Neuronal stem cell (in vitro differentiated cells): ENCODE results near the gene NTSR1.

ENCODE experiments used
- DNase-seq: peaks from one replicate; pipeline ENCODE4 v3.0.0-alpha.2; 2013; ENCODE audit warnings: low spot score
- H2AFZ ChIP-seq: one replicate; pipeline ENCODE4 v1.6.1; 2013; ENCODE audit warnings: mild to moderate bottlenecking, low read length, inconsistent platforms
- H2AK5ac ChIP-seq: 2 replicates; pipeline ENCODE4 v1.6.1; 2013; ENCODE audit warnings: low read depth, mild to moderate bottlenecking, inconsistent platforms, low read length, moderate library complexity, mixed read lengths
- H2BK120ac ChIP-seq: 2 replicates; pipeline ENCODE4 v1.6.1; 2013; ENCODE audit warnings: low read depth, mild to moderate bottlenecking, inconsistent platforms, low read length, moderate library complexity, mixed read lengths
- H2BK12ac ChIP-seq: one replicate; pipeline ENCODE4 v1.6.1; 2013; ENCODE audit warnings: low read length, inconsistent platforms
- H2BK15ac ChIP-seq: 2 replicates; pipeline ENCODE4 v1.6.1; 2013; ENCODE audit warnings: mild to moderate bottlenecking, low read length, inconsistent platforms, mixed read lengths
- H2BK5ac ChIP-seq: one replicate; pipeline ENCODE4 v1.6.1; 2013; ENCODE audit warnings: inconsistent platforms, mild to moderate bottlenecking, low read length, moderate library complexity
- H3K14ac ChIP-seq: one replicate; pipeline ENCODE4 v1.6.1; 2013; ENCODE audit warnings: low read length, inconsistent platforms
- H3K18ac ChIP-seq: 2 replicates; pipeline ENCODE4 v1.6.1; 2013; ENCODE audit warnings: low read length, inconsistent platforms
- H3K23ac ChIP-seq: 2 replicates; pipeline ENCODE4 v1.6.1; 2013; ENCODE audit warnings: low read depth, mild to moderate bottlenecking, mixed read lengths, low read length, inconsistent platforms; ENCODE audit not compliant: poor library complexity
- H3K27ac ChIP-seq: replicated peaks from 3 replicates; pipeline ENCODE4 v1.5.1; 2013; ENCODE audit warnings: low read length, inconsistent platforms
- H3K27me3 ChIP-seq, 3 experiments: 2 replicates each; pipeline ENCODE4 v1.6.1; 2013; ENCODE audit warnings: low read length in 3 of 3, mild to moderate bottlenecking in 2 of 3, inconsistent platforms in 1 of 3, low read depth in 1 of 3, mixed read lengths in 1 of 3, moderate library complexity in 1 of 3; ENCODE audit not compliant: control insufficient read depth in 3 of 3, insufficient read depth in 3 of 3
- H3K36me3 ChIP-seq, 2 donors: replicated peaks in 1 of 2; 2 replicates each; pipeline ENCODE4 v1.6.1; 2013; ENCODE audit warnings: low read length in 2 of 2; ENCODE audit not compliant: control insufficient read depth in 2 of 2, insufficient read depth in 2 of 2
- H3K4ac ChIP-seq: 2 replicates; pipeline ENCODE4 v1.6.1; 2013; ENCODE audit warnings: inconsistent platforms, mild to moderate bottlenecking, low read length, moderate library complexity
- H3K4me1 ChIP-seq, 2 donors: 1 replicate in 1 of 2; 2 replicates in 1 of 2; pipeline ENCODE4 v1.6.1; 2013; ENCODE audit warnings: low read length in 2 of 2, low read depth in 1 of 2; ENCODE audit not compliant: control insufficient read depth in 2 of 2, insufficient read depth in 1 of 2
- H3K4me2 ChIP-seq: one replicate; pipeline ENCODE4 v1.6.1; 2013; ENCODE audit warnings: mild to moderate bottlenecking, low read length, inconsistent platforms; ENCODE audit not compliant: insufficient read depth, poor library complexity, severe bottlenecking
- H3K4me3 ChIP-seq, 2 donors: 2 replicates each; pipeline ENCODE4 v1.5.1; 2013; ENCODE audit warnings: low read length in 2 of 2, mild to moderate bottlenecking in 2 of 2, inconsistent platforms in 1 of 2, moderate library complexity in 1 of 2
- H3K79me1 ChIP-seq: one replicate; pipeline ENCODE4 v1.6.1; 2013; ENCODE audit warnings: low read depth, mild to moderate bottlenecking, inconsistent platforms, low read length, moderate library complexity
- H3K9ac ChIP-seq: one replicate; pipeline ENCODE4 v1.6.1; 2013; ENCODE audit warnings: mild to moderate bottlenecking, low read depth, low read length, inconsistent platforms; ENCODE audit not compliant: poor library complexity
- H3K9me3 ChIP-seq, 2 donors: replicated peaks in 1 of 2; 2 replicates each; pipeline versions ENCODE3 to v1.6.1; 2013; ENCODE audit warnings: low read length in 2 of 2, mild to moderate bottlenecking in 2 of 2, inconsistent platforms in 1 of 2, low read depth in 1 of 2, mixed read lengths in 1 of 2, moderate library complexity in 1 of 2; ENCODE audit not compliant: control insufficient read depth in 2 of 2, insufficient read depth in 1 of 2
- H4K8ac ChIP-seq: one replicate; pipeline ENCODE4 v1.6.1; 2013; ENCODE audit warnings: low read depth, mild to moderate bottlenecking, inconsistent platforms, low read length, moderate library complexity
- H4K91ac ChIP-seq: one replicate; pipeline ENCODE4 v1.6.1; 2013; ENCODE audit warnings: low read length, low read depth, mild to moderate bottlenecking, inconsistent platforms; ENCODE audit not compliant: poor library complexity
- WGBS, 2 donors: extraction: QIAGEN DNeasy Blood & Tissue Kit; methylation state at CpG; one replicate each; pipeline ENCODE4 v1.1.7; 2013; ENCODE audit warnings: missing lambda C conversion rate in 2 of 2, mixed read lengths in 1 of 2; ENCODE audit not compliant: insufficient read length in 2 of 2, insufficient replicate concordance in 1 of 2; ENCODE audit errors: extremely low coverage in 2 of 2; 5-methylcytosine and 5-hydroxymethylcytosine counted together

The NTSR1 gene

DNA sequence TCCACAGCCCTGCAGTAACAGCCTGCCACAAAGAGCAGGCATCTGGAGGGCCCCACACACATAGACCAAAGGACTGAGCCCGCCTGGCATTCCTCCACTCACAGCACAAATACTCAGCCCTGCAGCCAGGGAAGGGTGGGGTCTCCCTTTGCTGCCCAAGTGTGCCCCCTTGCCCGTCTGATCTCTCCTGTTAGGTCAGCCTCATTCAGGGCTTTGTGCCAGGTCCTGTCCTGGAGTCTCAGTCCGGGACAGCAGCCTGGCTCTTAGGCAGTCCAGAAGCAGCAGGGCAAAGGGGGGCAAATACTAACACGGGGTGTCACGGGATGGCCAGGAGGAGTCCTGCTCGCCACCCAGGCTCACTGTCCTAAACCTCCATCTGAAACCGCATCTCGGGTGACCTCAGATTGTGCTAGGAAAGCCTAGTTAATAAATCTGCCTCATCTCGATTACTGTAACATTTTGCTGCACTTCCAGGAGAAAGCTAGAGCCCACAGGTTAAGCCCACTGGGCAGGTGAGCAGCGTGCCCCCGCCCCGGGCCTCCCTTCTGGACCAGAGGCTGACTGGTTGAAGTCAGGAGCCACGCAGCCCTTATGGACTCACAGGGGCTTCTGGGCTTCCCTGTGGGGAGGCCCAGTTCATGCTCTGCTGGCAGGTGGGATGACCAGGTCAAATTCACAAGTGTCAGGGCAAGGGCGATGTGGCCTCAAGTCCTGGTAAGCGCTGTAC is 92.8 kb downstream of the NTSR1 start:
- no peak overlapping the region for H3K4ac ChIP-seq
- WGBS, 2 donors = no CpG with 5 or more reads among the region's 15 CpGs
- no peak overlapping the region for H3K9ac ChIP-seq
- H3K27me3 ChIP-seq = no peaks in the 10 kb centered on the region
- H3K36me3 ChIP-seq = peaks cover 23 to 45% of the 10 kb centered on the region in 2 donors
- no peaks in the 10 kb centered on the region for H3K9me3 ChIP-seq
- no peak overlapping the region for H4K8ac ChIP-seq
- DNase-seq = no peak
- no peak overlapping the region for H2BK5ac ChIP-seq
- no peak overlapping the region for H3K18ac ChIP-seq
- no peak overlapping the region for H3K23ac ChIP-seq
- H3K27ac ChIP-seq = no peak overlapping the region
- no peak overlapping the region for H3K4me2 ChIP-seq
- H2AFZ ChIP-seq = no peak overlapping the region
- peaks cover 16% of the 10 kb centered on the region in 2 donors for H3K4me1 ChIP-seq
- H2BK120ac ChIP-seq = no peak overlapping the region
- no peak overlapping the region for H2BK15ac ChIP-seq
- H2BK12ac ChIP-seq = no peak overlapping the region
- H3K4me3 ChIP-seq = no peak overlapping the region
- no peak overlapping the region for H3K14ac ChIP-seq
- H2AK5ac ChIP-seq = no peak overlapping the region
- H3K79me1 ChIP-seq = peaks cover 4% of the 10 kb centered on the region
- no peak overlapping the region for H4K91ac ChIP-seq

DNA sequence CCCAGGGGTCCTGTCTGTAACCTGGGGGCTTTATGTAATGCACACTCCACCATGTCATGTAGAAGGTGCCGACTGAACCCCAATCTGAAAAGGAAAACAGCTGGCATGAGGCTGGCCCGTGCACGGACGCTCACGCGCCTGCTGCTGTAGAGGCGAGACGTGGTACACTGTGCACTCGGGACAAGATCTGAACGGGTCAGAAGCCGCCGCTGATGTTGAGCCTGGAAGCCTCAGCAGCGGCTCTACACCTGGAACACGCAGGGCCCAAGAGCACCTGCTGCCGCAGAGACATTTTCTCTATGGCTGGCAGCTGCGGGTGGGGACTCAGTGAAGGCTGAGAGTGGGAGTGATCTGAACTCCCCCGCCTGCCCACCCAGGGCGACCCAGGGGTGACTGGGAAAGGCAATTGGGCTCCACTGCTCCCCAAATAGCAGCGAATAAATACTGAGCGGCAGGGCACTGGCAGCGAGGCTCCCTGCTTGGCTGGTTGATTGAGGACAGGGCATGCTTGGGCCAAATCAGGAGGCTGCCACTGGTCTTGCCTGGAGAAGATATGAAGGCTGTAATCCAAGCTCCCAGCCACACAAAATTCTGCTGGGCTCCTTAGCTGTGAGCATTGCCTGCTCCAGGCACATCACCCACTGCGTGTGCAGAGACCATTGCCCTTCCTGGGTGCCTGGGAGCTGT is 93.5 kb downstream of the NTSR1 start:
- Histone ChIP-seq H3K4me2 (no peak overlapping the region), H3K27me3 (no peaks in the 10 kb centered on the region), H2AFZ (no peak overlapping the region), H3K9ac (peak overlapping the region; percentile 21), H3K4me1 (peaks cover 16 to 18% of the 10 kb centered on the region in 2 donors), H3K9me3 (no peaks in the 10 kb centered on the region), H4K8ac (no peak overlapping the region), H2AK5ac (no peak overlapping the region), H3K79me1 (peaks cover 3% of the 10 kb centered on the region), H2BK5ac (no peak overlapping the region), H2BK15ac (no peak overlapping the region), H3K14ac (peak overlapping the region; percentile 21), H4K91ac (peak overlapping the region; percentile 53), H2BK12ac (no peak overlapping the region), H3K4me3 (no peak overlapping the region), H3K27ac (no peak overlapping the region), H2BK120ac (no peak overlapping the region), H3K4ac (no peak overlapping the region), H3K18ac (peak overlapping the region; percentile 64), H3K36me3 (peaks cover 23 to 50% of the 10 kb centered on the region in 2 donors), H3K23ac (peak overlapping the region; percentile 20)
- WGBS, 2 donors = no CpG with 5 or more reads among the region's 22 CpGs
- DNase-seq = no peak

DNA sequence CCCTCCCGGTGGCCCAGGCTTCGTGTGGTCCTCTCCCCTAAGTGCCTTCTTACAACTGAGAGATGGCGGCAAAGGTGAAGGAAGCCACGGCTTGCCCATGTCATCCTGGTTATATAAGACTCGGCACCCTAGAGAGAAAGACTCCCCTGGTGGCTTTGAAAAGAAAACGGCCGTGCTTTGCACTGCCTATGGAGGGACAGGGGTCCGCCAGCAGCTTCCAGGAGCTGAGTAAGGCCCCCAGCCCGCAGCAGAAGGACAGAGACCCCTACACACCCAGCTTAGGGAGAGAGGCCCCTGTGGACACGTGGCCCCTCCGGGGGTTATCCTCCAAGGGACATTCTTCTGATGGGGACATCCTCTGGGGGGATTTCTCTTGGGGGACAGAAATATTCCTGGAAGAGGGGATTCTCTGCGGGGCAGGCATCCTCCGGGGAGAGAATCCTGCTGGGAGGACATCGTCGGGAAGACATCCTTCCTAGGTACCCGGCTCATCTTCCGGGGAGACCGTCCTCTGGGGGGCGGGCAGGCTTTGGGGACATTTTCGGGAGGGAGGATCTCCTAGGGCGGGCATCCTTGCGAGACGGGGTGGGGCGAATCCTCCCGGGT is 95.5 kb downstream of the NTSR1 start:
- no peak overlapping the region for H2BK120ac ChIP-seq
- H3K9ac ChIP-seq = no peak overlapping the region
- peak overlapping the region; percentile 32 to 66 for H3K4me3 ChIP-seq
- no peak overlapping the region for H4K8ac ChIP-seq
- H2BK5ac ChIP-seq = peak overlapping the region; percentile 35
- H2BK15ac ChIP-seq = peak overlapping the region; percentile 69
- peak overlapping the region; percentile 14 for H3K27ac ChIP-seq
- peak overlapping the region; percentile 84 for H2BK12ac ChIP-seq
- no peaks in the 10 kb centered on the region for H3K27me3 ChIP-seq
- peak overlapping the region; percentile 32 for H3K4me2 ChIP-seq
- no peaks in the 10 kb centered on the region for H3K9me3 ChIP-seq
- peaks cover 19 to 48% of the 10 kb centered on the region in 2 donors for H3K36me3 ChIP-seq
- peak overlapping the region; percentile 10 for H3K4ac ChIP-seq
- H3K14ac ChIP-seq = no peak overlapping the region
- peak overlapping the region; percentile 89 for H2AK5ac ChIP-seq
- H3K18ac ChIP-seq = peak overlapping the region; percentile 87
- peak overlapping the region; percentile 49 for H3K23ac ChIP-seq
- peak overlapping the region; percentile 89 for H2AFZ ChIP-seq
- WGBS, 2 donors = no CpG with 5 or more reads among the region's 25 CpGs
- no peak overlapping the region for H4K91ac ChIP-seq
- H3K79me1 ChIP-seq = peaks cover 2% of the 10 kb centered on the region
- H3K4me1 ChIP-seq = peaks cover 15% of the 10 kb centered on the region in 2 donors
- no peak for DNase-seq
